GM12872 (cell line): Measurements from ENCODE around the gene METTL8.

Experiments used
- CTCF ChIP-seq: IDR thresholded peaks from 3 replicates; pipeline ENCODE4 v1.5.1; 2011; ENCODE audit warnings: low read depth, mild to moderate bottlenecking, low read length, moderate library complexity; ENCODE audit not compliant: insufficient read depth

The METTL8 gene

DNA sequence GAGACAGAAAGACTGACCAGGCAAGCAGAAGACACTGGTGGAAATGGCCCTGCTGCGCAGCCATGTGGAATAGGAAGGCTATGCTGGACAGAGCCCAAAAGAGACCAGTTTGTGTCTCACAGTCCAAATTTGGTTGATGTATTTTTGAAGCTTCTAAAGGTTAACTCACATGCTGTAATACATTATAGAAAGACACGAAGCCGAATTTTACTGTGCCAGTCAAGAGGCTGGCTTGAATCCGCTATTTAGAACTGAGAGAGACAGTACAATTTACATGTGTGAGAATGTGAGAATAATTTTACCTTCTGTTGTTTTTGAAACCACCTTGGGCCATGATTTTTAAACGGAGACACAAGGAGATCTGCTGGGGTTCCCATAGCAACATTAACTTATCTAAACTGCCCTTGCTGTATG, 113.6 kb downstream of the METTL8 start:
- peak; percentile 54 for TF ChIP-seq CTCF

DNA sequence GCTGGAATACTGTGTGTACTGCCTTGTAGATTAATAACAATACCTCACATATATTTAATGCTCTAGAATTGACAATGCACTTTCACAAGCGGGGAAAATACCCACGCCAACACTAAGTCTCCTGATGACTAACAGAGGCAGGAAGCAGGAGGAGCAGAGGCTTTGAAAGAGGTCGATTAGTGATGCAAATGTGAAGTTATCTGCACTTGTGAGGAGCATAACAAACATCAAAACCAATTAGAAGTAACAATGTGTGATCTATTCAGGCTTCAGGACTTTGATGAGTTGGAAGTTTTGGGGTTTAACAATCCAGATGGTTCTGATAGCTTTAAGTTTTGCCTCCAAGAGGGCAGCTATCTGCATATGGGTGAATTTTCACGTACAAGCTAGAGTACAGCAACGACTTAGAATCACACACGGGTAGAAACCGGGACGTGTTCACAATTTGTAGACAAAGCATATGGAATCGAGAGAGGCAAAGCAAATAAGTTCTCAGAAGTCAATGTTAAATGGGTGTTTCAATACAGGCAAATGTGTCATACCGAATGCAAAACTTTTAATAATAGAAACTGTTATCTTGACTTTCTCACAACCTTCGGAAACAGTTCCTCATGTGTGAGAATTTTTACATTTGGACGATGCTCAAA, 114.5 kb downstream of the METTL8 start:
- no peak for TF ChIP-seq CTCF

DNA sequence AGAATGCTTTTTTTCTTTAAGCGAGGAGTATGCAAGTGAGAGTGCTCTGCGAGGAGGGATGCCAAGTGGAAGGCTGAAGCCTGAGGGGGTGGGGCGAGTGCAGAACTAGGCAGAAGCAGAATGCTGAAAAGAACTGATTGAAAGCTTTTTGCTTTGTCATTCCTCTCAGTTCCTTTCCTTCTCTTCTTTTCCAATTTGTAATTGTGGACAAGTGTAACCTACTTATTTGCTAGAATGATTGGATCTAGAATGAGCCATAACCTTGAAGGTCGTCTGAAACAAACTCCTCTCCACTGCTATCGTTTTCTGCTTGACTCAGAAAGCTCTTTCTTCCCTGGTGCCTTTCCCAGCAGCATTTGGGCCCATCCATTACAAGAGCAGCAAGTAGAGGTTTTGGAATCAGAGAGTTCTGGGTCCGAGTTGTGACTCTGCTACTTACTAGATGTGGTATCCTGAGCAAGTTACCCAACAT, 115.3 kb downstream of the METTL8 start:
- no peak for TF ChIP-seq CTCF

DNA sequence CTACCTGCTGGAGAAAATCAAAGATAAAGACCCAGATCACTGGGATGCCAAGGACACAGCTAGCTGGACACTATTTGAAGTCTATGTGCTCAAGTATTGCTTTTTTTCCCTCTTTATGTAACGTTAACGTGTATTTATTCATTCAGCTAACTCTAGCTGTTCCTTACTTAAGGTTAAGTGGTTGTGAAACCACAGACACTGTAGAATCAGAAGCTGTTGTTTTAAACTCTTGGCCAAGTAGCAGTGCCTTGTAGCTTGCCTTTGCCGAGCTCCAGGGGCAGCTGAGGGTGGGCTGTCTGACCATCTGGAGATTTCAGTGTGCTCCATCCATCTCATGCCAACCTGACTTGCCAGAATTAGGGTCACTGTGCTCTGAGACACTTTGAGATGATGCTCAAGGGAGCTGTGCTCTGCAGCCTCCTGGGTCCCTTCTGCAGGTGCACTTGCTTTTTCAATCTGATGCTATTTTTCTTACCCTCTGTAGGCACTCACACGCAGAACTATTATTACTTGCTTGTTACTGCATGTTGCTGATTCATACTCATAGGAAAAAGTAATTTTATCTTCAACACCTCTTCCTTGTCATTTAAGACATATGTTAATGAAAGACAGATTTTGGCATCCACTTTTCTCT, 116.2 kb downstream of the METTL8 start:
- TF ChIP-seq CTCF: no peak

DNA sequence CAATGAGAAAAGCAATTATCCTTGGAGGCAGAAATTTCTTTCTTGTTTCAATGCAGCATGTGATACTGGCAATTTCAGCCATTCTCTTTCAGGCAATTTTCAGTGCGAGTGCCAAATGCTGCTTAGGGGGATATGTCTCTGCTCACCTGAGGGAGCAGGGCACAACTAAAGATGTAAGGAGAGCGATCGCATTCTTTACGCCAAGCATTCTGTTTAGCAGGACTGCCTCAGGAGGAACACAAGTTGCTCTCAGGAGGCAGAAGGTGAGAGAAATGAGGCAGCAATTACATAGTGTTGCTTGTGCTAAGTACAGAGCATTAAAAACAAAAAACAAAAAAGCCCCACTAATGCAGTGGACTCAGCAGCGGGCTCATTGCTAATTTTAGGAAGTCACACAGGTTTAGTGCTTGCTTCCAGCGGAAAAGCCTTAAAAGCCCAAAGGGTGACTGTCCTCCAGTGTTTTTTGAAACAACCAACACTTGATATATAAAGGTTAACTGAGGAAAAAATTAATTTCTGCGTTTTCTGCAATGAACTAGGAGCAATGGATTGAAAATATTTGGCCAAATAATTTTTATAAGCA, 116.9 kb downstream of the METTL8 start:
- TF ChIP-seq CTCF: no peak

DNA sequence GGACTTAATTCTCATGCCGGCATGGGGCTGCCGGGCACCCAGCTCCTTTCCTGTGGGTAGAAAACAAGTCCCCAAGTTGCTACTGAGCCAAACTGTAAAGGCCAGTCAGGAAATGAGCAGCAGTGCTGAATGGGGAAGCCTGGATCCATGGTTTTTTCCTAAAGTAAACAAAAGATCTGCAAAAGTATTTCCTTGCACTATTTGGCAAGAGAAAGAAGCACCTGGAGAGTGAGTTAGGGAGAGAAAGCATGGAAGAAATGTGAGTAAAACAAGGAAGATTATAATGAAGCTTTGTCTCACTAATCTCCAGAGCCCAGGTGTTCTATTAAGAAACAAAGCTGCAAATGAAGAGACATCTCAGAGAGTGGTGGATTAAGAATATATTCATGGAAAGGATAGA, 117.6 kb downstream of the METTL8 start:
- TF ChIP-seq CTCF: no peak

DNA sequence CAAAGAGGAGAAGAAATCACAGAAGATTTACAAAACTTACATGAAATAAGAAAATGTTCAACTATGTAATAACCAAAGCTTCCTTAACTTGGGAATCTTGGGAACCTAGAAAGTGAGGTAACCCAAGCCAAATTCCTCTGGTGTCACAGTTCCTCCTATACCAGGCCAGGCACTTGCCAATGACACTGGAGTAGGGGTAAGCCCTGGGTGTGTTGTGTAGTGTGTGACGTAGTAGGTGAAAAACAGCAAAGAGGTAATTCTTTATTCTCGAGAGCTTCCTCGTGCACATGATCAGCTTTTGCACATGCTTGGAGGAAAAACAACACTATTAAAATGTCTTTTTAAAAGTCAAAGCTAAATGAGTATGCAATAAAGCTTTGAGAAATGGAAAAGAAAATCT, 118.0 kb downstream of the METTL8 start:
- no peak for TF ChIP-seq CTCF
